ENCODE data around the gene STMN1. TPM values are rescaled to one million over a fixed set of nuclear protein-coding genes. Genes with fewer than 3 reads are reported as not detected.

The STMN1 gene
- total and polyA plus RNA-seq, 9 of the 15 experiments (the other 6 are each of a cell fraction or from before 2014, with no cell fraction given): 269 to 2,153 (median 595) TPM

- TF ChIP-seq ZNF146 (CRISPR knock-in tag; IDR thresholded peaks at IDR 0.05; ENCODE audit: unreplicated experiment): no peak
- no peak for TF ChIP-seq SP1 (CRISPR knock-in tag; IDR thresholded peaks at IDR 0.05)
- no peak for TF ChIP-seq FOXM1 (IDR thresholded peaks at IDR 0.05; ENCODE audit: low read depth)
- TF ChIP-seq FOXM1 (CRISPR knock-in tag; IDR thresholded peaks at IDR 0.05; ENCODE audit: low read depth): no peak
- no peak for TF ChIP-seq HEY1 (CRISPR knock-in tag; IDR thresholded peaks at IDR 0.05; ENCODE audit: borderline replicate concordance)
- peak; percentile 75 for TF ChIP-seq FOSL1 (tag; conservative IDR thresholded peaks at IDR 0.05)
- TF ChIP-seq CUX1 (CRISPR knock-in tag; IDR thresholded peaks at IDR 0.05): no peak
- TF ChIP-seq ETS2 (tag; IDR thresholded peaks at IDR 0.05; ENCODE audit: borderline replicate concordance, poor library complexity, severe bottlenecking): no peak
- no peak for TF ChIP-seq RFX1 (IDR thresholded peaks at IDR 0.05)
- TF ChIP-seq ZNF512 (tag; IDR thresholded peaks at IDR 0.05): no peak
- no peak for TF ChIP-seq ZNF740 (CRISPR knock-in tag; IDR thresholded peaks at IDR 0.05)
- TF ChIP-seq ZNF740 (tag; IDR thresholded peaks at IDR 0.05): 0 out of 4 replicates have a peak, but pooled peaks of 1 of the 2 experiments have one; percentile 24
- TF ChIP-seq NFATC3 (IDR thresholded peaks at IDR 0.05): no peak
- peak; percentile 32 to 54; a peak in 1 of 4 replicates for TF ChIP-seq FOXK2 (conservative IDR thresholded peaks at IDR 0.05 in 1 of 2, IDR thresholded peaks at IDR 0.05 in 1 of 2; ENCODE audit: low read depth in 2 of 2)
- no peak for TF ChIP-seq ZNF449 (CRISPR knock-in tag; IDR thresholded peaks at IDR 0.05)
- TF ChIP-seq NRF1 (conservative IDR thresholded peaks at IDR 0.05 in 1 of 2, IDR thresholded peaks at IDR 0.05 in 1 of 2): no peak
Measured at GRCh38 chr1:25861316-25862286, 44.6 kb downstream of the STMN1 start (continued).
